ENCODE measurements around the gene TSACC. TPM values are rescaled to one million over a fixed set of nuclear protein-coding genes. Genes with fewer than 3 reads are reported as not detected.

Gene TSACC
- total and polyA plus RNA-seq, 10 of the 15 experiments (the other 5 are each of a cell fraction or from before 2014, with no cell fraction given) = 0.25 to 2.8 (median 0.92) TPM; not detected in 4

DNA sequence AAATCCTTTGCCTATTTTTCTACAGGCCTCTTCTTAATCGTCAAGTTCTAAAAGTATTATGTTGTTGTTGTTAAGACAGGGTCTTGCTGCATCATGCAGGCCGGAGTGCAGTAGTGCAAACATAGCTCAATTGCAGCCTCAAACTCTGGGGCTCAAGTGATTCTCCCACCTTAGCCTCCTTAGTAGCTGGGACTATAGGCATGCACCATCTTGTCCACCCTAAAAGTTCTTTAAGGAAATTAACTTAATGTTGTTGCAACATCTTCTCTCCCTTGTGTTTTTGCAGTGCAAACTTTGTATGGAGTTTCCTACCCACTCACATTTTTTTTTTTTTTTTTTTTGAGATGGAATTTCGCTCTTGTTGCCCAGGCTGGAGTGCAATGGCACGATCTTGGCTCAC is 35.1 kb upstream of the TSACC start:
- no peak for TF ChIP-seq BACH1 (IDR thresholded peaks at IDR 0.05; ENCODE audit: borderline replicate concordance)
- TF ChIP-seq SMARCA5 (IDR thresholded peaks at IDR 0.05) = no peak
- TF ChIP-seq BMI1 (IDR thresholded peaks at IDR 0.05; ENCODE audit: borderline replicate concordance) = no peak
- TF ChIP-seq FOXK2 (IDR thresholded peaks at IDR 0.05) = no peak
- TF ChIP-seq TCF7 (IDR thresholded peaks at IDR 0.05; ENCODE audit: borderline replicate concordance) = no peak
- no peak for TF ChIP-seq IRF3 (IDR thresholded peaks at IDR 0.05)
- TF ChIP-seq TCF12 (IDR thresholded peaks at IDR 0.05; ENCODE audit: low read depth, low read length) = no peak

GRCh38 chr1:156305215-156305614 is 33.1 kb upstream of the TSACC start:
- peaks cover 8 to 24% of the 10 kb centered on the region in 2 experiments for H3K36me3 ChIP-seq (ENCODE audit: control insufficient read depth in 2 of 2, insufficient read depth in 2 of 2, low read length in 1 of 2)
- H2AFZ ChIP-seq (ENCODE audit: control insufficient read depth, low read depth, low read length) = no peak overlapping the region
- no peak overlapping the region for H3K27ac ChIP-seq (ENCODE audit: control insufficient read depth, insufficient read depth)
- ATAC-seq = no peak
- ChIA-PET RAD21 (ENCODE audit: unreplicated experiment) (no interaction called here), POLR2A (no interaction called here), SMC1A (ENCODE audit: uncharacterized antibody, unreplicated experiment) (interaction anchor here (1.2 kb wide), 1 partner anchor 67 kb away, joined by 3 read pairs; no protein-coding TSS in a partner anchor), CTCF (no interaction called here)
- WGBS (ENCODE audit: insufficient coverage, insufficient replicate concordance, low lambda C conversion rate, missing lambda C conversion rate) = 100% methylated on average over 2 of the region's 2 CpGs
- H3K9ac ChIP-seq (ENCODE audit: control insufficient read depth, insufficient read depth, low read length) = no peak overlapping the region
- no peaks in the 10 kb centered on the region for H3K27me3 ChIP-seq (replicated peaks in 1 of 2; ENCODE audit: control insufficient read depth in 2 of 2, insufficient read depth in 2 of 2, low read length in 1 of 2)
- no peaks in the 10 kb centered on the region for H3K9me3 ChIP-seq (replicated peaks; ENCODE audit: control insufficient read depth, insufficient read depth, low read length)
- H3K4me3 ChIP-seq = no peak overlapping the region
- FAIRE-seq = no peak
- H4K20me1 ChIP-seq (ENCODE audit: control insufficient read depth, insufficient read depth) = no peaks in the 10 kb centered on the region
- BruUV-seq (replicated peaks) = no TSS peak
- no peak for DNase-seq (ENCODE audit: low read depth, low spot score)
- intact Hi-C loops (cut with micrococcal nuclease; ENCODE audit: unreplicated experiment) (no loop called here), in situ Hi-C loops (cut with MboI) (no loop called here)
- H3K4me2 ChIP-seq (ENCODE audit: control insufficient read depth, insufficient read depth) = no peak overlapping the region
- no peaks in the 10 kb centered on the region for H3K4me1 ChIP-seq (ENCODE audit: control insufficient read depth, insufficient read depth, low read length)
- no peaks in the 10 kb centered on the region for H3K79me2 ChIP-seq (ENCODE audit: control insufficient read depth, insufficient read depth, low read length)
- TF ChIP-seq E2F4 (IDR thresholded peaks at IDR 0.05; ENCODE audit: low read depth, low read length) (no peak), NKRF (conservative IDR thresholded peaks at IDR 0.05) (no peak), ZBTB33 (IDR thresholded peaks at IDR 0.05) (no peak), TCF7 (IDR thresholded peaks at IDR 0.05; ENCODE audit: borderline replicate concordance) (no peak)

More for the DNA sequence above, 35.1 kb upstream of the TSACC start:
- Histone ChIP-seq H3K27ac (ENCODE audit: control insufficient read depth, insufficient read depth) (no peak overlapping the region), H4K20me1 (ENCODE audit: control insufficient read depth, insufficient read depth) (no peaks in the 10 kb centered on the region), H3K9me3 (replicated peaks; ENCODE audit: control insufficient read depth, insufficient read depth, low read length) (no peaks in the 10 kb centered on the region), H3K4me1 (ENCODE audit: control insufficient read depth, insufficient read depth, low read length) (no peaks in the 10 kb centered on the region), H3K27me3 (replicated peaks in 1 of 2; ENCODE audit: control insufficient read depth in 2 of 2, insufficient read depth in 2 of 2, low read length in 1 of 2) (no peaks in the 10 kb centered on the region), H2AFZ (ENCODE audit: control insufficient read depth, low read depth, low read length) (no peak overlapping the region), H3K36me3 (ENCODE audit: control insufficient read depth in 2 of 2, insufficient read depth in 2 of 2, low read length in 1 of 2) (peaks cover 5 to 9% of the 10 kb centered on the region in 2 experiments), H3K4me2 (ENCODE audit: control insufficient read depth, insufficient read depth) (no peak overlapping the region), H3K9ac (ENCODE audit: control insufficient read depth, insufficient read depth, low read length) (no peak overlapping the region), H3K4me3 (no peak overlapping the region), H3K79me2 (ENCODE audit: control insufficient read depth, insufficient read depth, low read length) (no peaks in the 10 kb centered on the region)
- ATAC-seq (no peak), DNase-seq (ENCODE audit: low read depth, low spot score) (no peak), FAIRE-seq (no peak)
- ChIA-PET SMC1A (ENCODE audit: uncharacterized antibody, unreplicated experiment) (interaction anchor here (1.3 kb wide), 1 partner anchor 22 kb away, joined by 3 read pairs; no protein-coding TSS in a partner anchor), CTCF (interaction anchor here (1.2 to 1.4 kb wide), 2 partner anchors 16 to 17 kb away, joined by 3 to 5 read pairs; no protein-coding TSS in a partner anchor), POLR2A (interaction anchor here (0.9 to 1.2 kb wide), 2 partner anchors 16 to 137 kb away, joined by 3 read pairs; no protein-coding TSS in a partner anchor), RAD21 (ENCODE audit: unreplicated experiment) (no interaction called here)
- intact Hi-C loops (cut with micrococcal nuclease; ENCODE audit: unreplicated experiment) (no loop called here), in situ Hi-C loops (cut with MboI) (no loop called here)
- 96% methylated on average over 2 of the region's 4 CpGs for WGBS (ENCODE audit: insufficient coverage, insufficient replicate concordance, low lambda C conversion rate, missing lambda C conversion rate)
- no TSS peak for BruUV-seq (replicated peaks)

Measured in GM12878 (cell line).